NCI-H2196 treated with DMSO at 0.1 percent for 48 hours (cell line): ENCODE results near the gene IL19.
A peak's percentile ranks its signal among the peaks of the same experiment; 100 is the strongest.
"Not testable (repeated sequence)": the region's sequence is repeated elsewhere in the genome, so short reads cannot be mapped to it uniquely, and the experiment has no call there.

Experiments used
- DNase-seq: peaks from one replicate; lab custom pipeline; 2025; ENCODE audit not compliant: unreplicated experiment; lab: John Stamatoyannopoulos, UW

IL19 gene

GRCh38 chr1:206853696-206854095 lies 83.1 kb downstream of the IL19 start:
- not testable (repeated sequence) for DNase-seq

DNA sequence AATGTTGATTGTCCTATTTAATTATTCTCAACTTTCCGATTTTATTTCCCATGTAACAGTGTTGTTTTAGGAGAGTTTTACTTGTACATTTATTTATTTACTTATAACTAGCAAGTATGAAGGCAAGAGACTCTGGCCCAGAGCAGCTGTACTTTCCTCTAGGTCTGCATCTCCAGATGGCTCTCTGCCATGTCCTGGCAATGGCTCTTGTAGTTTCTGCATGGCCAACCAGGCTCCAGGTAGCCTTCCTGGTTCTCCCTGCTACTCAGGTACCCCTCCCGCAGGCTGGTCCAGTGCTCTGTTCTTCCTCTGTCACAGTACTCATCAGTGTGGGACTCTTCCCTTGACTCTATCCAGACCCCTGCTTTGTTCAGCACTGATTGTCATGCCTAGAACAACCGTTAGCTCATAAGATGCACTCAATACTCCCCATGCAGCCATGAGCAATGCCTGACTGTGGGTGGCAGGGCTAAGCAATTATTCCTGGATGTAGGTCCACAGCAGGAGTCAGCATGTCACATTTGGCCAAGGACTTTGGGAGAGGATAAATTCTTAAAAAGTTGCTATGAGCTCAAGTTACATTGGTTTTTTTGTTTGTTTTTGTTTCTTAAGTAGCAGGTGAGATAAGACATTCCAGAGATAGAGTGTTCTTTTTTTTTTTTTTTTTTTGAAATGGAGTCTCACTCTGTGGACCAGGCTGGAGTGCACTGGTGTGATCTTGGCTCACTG lies 84.0 kb downstream of the IL19 start:
- DNase-seq: peak; percentile 43

DNA sequence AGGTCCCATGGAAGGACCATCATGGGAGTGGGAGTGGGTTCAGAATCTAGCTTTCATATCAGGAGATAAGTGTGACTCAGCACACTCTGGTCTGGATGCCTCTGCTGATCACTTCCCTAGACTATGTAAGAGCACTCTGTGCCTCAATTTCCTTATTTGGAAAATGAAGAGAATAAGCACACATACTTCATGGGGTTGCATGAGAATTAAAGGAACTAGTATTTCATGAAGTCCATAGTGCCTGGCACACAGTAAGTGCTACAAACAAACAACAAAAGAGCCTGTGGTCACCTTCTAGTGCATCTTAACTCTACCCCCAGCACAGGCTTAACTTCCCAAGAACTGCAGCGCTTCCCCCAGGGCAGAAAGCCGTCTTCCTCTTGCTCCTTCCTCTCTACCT lies 85.3 kb downstream of the IL19 start:
- DNase-seq: no peak

DNA sequence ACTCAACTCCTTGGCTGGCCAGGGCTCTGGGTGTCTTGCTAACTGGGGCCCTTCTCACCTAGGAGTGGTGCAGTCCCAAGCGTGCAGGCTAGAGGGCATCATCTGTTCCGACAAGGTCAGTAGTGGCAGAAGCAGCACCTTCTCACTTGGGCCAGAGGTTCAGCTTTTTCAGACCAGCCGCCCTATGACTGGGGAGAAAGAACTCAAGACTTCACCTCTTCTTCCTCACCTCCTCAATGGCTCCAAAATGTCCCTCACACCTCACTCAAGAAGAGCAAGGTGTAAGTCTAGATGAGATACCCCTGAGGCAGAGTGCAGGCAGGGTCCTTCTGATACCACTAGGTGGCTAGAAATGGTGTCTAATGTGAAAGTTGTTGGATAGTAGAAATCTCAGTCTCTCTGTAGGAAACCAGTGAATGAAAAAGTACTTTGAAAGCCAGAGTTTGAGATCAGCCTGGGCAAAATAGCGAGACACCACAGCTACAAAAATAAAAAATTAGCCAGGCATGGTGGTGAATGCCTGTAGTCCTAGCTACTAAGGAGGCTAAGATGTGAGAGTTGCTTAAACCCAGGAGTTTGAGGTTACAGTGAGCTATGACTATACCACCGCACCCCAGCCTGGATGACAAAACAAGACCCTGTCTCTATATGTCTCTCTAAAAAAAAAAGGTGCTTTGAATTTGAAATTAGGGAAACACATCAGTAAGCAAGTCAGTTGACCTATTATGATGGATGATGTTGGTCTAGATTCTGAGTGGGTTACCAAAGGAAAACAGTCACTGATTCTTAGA lies 86.3 kb downstream of the IL19 start:
- no peak for DNase-seq

GRCh38 chr1:206859082-206859521 lies 88.5 kb downstream of the IL19 start:
- no peak for DNase-seq

- DNase-seq: no peak
These were observed 89.6 kb downstream of the IL19 start for GRCh38 chr1:206860165-206860564.

GRCh38 chr1:206863266-206863665 lies 92.7 kb downstream of the IL19 start:
- no peak for DNase-seq

GRCh38 chr1:206864939-206865671 lies 94.5 kb downstream of the IL19 start, which contains the start of gene IL20:
Gene IL20, plus strand, starts transcription at chr1:206865623. Its CDS starts 230 bp downstream, at chr1:206865853.
- peak; percentile 63 for DNase-seq

GRCh38 chr1:206866062-206866461 lies 95.5 kb downstream of the IL19 start:
- DNase-seq: no peak

DNA sequence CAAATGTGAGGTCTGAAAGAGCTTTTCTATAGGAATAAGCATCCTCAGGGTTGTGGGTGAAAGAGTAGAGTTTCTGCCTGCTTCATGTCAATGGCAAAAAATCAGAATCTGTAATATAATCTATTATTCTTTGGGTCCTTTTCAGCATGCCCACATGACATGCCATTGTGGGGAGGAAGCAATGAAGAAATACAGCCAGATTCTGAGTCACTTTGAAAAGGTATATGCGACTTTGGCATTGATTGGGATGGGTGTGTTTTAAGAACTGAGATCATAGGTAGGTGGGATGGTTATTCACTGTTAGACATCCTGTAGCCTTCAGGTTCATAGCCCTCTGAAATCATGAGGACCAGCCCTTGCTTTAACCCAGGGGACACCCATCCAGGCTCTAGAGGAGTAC lies 96.7 kb downstream of the IL19 start:
- no peak for DNase-seq

GRCh38 chr1:206867716-206868115 lies 97.1 kb downstream of the IL19 start:
- no peak for DNase-seq

- DNase-seq: no peak
These were observed 97.7 kb downstream of the IL19 start for GRCh38 chr1:206868264-206868663.

- DNase-seq: no peak
These were observed 101.6 kb downstream of the IL19 start for GRCh38 chr1:206872139-206872538.

GRCh38 chr1:206873603-206874188 lies 103.1 kb downstream of the IL19 start:
- DNase-seq: no peak

DNA sequence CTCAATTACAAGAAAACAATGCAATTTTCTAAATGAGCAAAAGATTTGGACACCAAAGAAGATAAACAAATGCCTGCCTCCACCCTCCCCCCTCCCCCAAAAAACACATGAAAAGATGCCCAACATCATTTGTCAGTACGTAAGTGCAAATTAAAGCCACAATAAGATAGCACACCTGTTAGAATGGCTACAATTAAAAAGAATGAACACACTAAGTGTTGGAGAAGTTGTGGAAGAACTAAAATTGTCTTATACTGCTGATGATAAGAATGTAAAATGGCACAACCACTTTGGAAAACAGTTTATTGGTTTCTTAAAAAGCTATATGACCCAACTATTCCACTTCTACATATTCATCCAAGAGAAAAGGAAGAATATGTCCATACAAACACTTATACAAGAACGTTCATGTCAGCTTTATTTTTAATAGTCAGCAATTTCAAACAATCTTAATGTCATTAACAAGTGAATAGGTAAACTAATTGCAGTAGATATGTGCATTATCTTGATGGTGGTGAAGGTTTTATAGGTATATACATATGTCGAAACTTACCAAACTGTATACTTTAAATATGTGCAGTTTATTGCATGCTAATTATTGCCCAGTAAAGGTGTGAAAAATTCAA lies 105.3 kb downstream of the IL19 start:
- DNase-seq: no peak

GRCh38 chr1:206878456-206878855 lies 107.9 kb downstream of the IL19 start:
- no peak for DNase-seq

DNA sequence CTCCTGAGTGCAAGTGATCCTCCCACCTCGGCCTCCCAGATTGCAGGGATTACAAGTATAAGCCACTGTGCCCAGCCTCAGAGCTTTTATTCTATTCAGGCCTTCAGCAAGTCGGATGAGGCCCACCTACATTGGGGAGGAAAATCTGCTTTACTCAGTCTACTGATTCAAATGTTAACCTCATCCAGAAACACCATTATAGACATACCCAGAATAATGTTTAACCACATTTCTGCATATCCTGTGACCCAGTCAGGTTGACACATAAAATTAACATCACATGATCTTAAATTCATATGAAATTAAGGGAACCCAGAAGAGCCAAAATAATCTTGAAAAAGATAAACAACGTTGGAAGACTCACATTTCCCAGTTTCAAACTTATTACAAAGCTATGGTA lies 109.7 kb downstream of the IL19 start:
- no peak for DNase-seq

DNA sequence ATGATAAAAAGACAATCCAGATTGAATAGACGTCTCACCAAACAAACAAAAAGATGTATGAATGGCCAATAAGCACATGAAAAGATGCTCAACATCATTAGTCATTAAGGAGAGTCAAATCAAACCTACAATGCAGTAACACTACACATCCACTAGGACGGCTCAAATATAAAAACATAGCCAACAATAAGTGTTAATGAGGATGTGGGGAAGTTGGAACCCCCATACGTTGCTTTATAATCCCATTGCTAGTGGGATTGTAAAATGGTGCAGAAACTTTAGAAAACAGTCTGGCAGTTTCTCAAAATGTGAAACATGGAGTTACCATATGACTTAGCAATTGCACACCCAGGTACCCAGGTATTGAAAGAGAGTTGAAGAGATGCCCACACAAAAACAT lies 112.0 kb downstream of the IL19 start:
- DNase-seq: no peak

DNA sequence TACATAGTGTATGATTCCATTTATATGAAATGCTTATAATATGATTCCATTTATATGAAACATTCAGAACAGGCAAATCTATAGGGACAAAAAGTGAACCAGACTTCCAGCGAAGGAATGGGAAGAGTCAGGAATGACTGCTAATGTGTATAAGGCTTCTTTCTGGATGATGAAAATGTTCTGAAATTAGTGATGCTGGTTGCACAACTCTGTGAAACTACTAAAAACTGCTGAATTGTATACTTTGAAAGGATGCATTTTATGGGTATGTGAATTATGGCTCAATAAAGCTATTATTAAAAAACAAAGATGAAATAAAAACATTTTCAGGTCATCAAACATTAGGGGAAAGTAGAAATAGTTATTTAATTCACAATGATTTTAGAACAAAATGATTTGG lies 112.6 kb downstream of the IL19 start:
- no peak for DNase-seq

DNA sequence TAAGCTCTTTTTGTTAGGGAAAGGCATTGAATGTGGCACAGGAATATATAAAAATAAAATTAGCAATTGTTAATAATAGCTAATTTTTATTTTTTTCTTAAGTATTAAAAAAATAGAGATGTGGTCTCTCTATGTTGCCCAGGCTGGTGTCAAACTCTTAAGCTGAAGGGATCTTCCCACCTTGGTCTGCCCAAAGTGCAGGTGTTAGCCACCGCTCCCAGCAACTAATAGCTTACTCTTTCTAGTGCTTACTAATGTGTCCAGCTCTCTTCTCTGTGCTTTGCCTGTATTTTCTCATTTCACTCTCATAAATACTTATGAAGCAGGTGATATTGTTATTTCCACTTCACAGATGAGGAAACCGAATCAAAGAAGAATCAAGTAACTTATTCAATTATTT lies 113.3 kb downstream of the IL19 start:
- no peak for DNase-seq
